Raji (cell line): ENCODE data around the gene ARHGAP21.

Experiments used
- POLR2A ChIP-seq: IDR thresholded peaks from 2 replicates; pipeline ENCODE4 v1.6.1; 2011; ENCODE audit warnings: low read depth, low read length, control low read depth; ENCODE audit not compliant: insufficient read depth

The ARHGAP21 gene

DNA sequence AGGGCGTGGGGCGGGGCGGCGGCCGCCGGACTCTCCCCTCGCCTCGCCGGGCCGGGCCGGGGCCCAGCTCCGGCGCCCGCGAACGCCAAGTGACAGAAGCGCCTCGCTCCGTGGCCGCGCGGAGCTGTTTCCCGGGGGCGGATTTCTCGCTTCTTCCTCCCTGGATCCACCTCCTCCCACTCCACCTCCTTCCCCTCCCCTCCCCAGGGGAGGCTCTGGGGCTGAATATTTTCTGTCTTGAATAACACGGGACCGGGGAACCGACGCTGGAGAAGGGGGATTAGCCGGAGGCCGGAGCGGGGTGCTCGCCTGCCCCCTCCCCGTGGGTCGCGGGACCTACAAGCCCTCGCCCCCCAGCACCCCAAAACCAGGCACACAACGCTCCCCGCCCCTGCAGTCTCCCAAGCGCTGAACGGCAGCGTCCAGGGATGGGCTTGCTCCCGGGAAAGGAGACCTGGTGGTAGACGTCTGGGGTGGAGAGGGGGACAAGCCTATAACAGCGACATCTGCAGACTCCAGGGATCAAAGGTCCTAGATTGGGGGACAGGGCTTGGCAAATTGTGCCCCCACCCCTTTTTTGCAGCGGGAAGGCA, at the start of gene ARHGAP21:
ARHGAP21 (minus strand) TSS at position 100 of the 593 bp plus-strand sequence. CDS start 1,988 bp downstream, outside the sequence.
- TF ChIP-seq POLR2A, result no peak

DNA sequence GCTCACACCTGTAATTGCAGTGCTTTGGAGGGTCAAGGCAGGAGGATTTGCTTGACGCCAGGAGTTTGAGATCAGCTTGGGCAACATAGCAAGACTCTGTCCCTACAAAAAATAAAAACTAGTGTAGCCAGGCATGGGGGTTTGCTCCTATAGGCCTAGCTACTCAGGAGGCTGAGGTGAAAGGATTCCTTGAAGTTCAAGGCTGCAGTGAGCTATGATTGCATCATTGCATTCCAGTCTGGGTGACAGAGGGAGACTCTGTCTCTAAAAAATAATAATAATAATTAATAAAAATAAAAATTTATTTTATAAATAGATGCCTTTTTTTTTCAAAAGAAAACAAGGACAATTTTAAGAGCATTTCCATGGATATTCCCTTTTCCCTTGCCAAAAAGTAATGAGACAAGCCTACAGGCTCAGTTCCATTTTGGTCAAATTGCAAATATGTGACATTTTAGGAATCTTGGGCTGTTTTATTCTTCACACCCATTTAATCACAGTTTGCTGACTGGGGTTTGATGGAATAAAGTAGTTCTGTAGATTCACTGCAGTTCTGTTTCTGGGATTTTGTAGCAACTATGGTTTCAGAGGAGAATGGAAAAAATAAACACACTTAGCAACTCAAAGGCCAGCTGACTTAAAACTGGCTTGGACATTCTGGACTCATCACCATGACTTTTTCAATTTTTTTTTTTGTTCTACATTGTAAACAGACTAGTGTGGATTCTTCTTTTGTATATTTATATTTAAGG, 48.4 kb upstream of the ARHGAP21 start:
- no peak for TF ChIP-seq POLR2A

DNA sequence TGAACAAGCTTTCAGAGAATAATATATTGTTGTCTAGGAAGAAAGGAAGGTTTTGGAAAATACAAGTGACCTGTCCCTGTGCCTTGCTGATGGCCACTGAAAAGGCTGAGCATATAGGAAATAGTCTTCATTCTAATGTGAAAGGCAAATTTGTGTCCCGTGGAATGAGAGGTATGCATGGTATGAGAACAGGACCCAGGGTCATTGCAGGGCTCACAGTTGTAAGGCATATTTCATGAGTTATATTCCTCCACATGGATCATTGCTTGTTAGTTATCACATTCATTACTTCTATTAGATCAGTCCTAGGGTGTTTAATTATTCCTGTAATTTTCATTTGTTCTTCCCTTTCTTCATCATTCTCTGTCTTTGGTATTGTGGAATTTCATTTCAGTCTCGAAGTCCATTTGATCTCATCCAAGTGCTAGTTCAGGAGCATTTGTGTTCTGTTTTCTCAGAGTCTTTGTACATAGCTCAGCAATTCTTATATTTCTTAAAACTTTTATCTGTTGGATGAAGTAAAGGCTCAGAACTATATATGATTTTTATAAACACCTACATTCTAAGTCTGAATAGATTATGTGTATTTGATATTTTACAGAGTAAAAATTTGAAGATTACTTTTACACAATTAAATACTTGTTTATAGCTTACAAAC, 39.4 kb upstream of the ARHGAP21 start:
- TF ChIP-seq POLR2A, result no peak

DNA sequence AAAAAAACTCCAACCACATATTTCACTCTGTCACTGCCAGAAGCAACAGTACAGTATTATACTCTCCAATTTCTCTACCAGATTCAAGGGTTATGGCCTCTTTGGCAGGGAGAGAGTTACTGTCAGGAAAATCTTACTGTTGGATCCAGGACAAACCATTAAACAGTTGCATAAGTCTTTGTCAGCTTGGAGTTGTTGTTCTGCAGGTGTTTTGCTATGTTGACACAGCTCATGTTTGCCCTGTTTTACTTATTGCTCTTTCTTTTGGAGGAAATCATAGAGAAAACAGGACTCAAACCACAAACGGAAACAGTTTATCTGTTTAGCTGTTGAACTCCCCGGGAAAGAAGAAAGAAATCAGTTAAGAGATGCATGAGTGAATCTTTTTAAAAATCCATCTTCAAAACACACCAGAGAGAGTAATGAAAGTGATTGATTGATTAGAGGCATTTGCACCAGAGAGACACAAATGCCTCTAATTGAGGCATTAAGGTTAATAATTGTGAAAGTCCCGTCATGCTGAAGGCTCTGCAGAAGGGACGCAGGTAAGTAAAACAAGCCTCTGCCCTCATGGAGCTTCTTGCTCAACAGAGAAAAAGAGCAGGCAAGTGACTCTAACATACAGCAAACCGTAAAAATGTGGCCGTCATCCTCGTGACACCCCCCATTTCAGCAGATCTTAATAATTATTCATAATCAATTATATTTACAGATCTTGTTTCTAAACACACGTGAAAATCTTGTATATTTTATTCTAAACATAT, 38.7 kb upstream of the ARHGAP21 start:
- no peak for TF ChIP-seq POLR2A

DNA sequence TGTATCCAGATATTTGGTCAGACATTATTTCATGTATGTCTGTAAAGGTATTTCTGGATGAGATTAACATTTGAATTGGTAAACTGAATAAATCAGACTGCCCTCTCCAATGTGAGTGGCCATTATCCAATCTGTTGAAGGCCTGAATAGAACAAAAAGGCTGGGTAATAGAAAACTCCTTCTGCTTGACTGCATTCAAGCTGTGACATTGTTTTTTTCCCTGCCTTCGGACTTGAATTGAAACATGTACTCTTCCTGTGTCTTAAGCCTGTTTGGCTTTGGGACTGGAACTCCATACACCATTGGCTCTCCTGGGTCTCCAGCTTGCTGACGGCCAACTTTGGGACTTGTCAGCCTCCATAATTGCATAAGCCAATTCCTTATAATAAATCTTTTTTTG, 36.0 kb upstream of the ARHGAP21 start:
- TF ChIP-seq POLR2A, result no peak

DNA sequence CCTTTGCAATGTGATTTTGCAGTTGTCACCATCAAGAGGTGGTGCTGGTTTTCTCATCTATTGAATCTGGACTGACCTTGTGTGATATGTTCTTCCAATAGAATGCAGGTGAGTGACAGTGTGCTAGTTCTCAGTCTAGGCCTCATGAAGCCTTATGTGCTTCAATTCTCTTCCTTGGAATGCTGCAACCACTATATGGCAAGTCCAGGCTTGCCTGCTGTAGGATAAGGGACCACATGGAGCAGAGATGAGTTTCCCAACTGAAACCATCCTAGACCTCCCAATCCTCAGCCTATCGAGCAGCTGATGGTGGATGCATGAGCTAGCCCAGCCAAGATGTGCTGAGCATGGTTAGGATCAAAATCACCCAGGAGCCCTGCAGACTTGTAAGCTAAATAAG, 32.6 kb upstream of the ARHGAP21 start:
- TF ChIP-seq POLR2A, result no peak

DNA sequence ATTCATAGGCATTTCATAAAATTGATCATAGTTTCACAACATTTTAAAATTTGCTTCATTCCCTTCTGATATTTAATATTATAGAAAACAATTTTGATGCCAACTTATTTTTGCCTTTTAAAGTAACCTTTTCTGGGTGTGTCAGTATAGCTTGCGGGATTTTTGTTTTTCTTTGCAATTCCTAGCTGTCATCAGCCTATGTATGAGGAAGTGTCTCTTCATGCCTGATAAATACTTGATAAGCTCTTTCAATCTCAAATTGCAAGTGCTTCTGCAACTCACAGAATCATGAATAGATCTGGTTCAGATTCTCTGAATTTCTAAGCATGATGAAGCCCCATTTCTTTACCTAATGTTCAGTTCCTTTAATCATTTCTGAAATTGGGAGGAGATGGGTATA, 28.0 kb upstream of the ARHGAP21 start:
- TF ChIP-seq POLR2A, result no peak

DNA sequence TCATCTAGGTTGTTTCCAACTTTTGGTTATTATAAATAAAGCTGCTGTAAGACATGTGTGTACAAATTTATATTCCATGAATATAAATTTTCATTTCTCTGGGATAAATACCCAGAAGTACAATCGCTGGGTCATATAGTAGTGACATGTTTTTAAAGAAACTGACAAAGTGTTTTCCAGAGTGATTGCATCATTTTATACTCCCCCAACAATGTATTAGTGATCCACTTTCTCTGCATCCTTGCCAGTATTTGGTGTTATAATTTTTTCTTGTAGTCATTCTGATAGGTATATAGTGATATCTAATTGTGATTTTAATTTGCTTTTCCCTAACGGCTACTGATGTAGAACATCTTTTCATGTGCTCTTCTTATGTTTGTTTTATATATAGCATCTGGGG, 27.0 kb upstream of the ARHGAP21 start:
- TF ChIP-seq POLR2A, result no peak

DNA sequence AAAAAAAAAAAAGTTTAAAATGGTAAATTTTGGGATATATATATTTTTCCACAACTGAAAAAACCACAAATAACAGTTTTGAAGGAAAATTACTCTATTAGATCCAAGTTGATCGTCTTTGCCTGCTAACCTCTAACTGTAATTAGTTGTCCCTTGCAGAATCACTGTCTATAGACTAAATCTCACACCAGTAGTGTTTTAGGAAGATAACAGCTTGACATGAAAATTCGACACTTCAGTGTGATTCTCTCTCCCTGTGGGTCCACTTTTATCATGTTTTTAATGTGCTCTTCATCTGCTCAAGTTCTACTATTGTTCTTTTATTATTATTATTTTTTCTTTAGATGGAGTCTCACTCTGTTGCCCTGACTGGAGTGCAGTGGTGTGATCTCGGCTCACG, 24.5 kb upstream of the ARHGAP21 start:
- TF ChIP-seq POLR2A, result no peak

DNA sequence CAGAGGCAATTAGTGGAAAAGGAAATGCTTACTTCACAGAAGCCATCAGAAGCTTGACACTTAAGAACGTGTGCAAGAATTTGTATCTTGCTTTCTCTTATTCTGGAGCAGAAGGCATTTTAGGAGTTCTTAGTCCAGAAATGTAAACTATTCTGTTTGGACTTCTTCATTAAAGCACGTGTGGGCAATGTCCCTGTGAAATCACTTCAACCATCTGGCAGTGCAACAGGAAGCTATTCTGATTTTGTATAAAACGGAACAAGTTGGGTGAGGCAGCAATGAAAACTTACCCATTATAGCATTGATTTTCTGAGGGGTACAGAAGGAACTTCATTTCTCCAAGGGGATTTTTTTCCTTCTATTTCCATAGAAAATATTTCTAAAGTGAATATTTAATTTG, 21.3 kb upstream of the ARHGAP21 start:
- no peak for TF ChIP-seq POLR2A

DNA sequence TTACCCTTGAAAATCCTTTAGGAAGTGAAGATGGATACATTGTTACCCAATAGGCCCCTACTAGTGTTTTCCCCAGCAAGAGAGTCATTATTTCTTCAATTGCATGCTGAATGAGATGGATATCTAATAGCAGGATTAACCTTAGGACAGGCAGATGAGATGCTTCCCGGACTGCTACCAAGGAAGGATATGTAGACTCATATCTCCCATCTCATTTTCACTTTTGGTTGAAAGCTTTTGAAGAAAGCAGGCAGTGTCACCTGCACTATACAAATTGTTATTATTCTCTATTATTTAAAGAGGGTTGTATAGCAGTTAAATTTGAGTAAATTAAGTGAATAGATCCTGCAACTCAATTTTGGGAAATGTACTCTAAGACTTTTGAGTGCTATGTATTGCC, 17.0 kb upstream of the ARHGAP21 start:
- TF ChIP-seq POLR2A, result no peak

DNA sequence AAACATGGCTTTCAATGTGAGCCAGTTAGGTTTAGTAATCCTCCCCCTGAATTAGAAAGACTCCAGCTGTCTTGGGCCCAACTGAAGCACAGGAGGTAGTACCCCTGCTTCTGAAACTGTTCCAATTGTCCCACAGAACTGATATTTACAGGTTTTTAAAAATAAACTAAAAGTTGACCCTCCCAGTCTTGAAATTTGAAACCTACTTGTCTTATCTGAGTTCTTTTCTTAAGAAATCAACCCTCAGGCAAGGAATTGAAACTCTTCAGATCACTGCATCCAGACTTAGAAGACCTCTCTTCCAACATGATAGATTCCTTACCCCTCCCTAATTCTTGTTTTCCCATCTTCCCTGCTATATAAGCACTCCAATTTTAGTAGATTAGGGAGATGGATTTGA, 13.3 kb upstream of the ARHGAP21 start:
- TF ChIP-seq POLR2A, result no peak

DNA sequence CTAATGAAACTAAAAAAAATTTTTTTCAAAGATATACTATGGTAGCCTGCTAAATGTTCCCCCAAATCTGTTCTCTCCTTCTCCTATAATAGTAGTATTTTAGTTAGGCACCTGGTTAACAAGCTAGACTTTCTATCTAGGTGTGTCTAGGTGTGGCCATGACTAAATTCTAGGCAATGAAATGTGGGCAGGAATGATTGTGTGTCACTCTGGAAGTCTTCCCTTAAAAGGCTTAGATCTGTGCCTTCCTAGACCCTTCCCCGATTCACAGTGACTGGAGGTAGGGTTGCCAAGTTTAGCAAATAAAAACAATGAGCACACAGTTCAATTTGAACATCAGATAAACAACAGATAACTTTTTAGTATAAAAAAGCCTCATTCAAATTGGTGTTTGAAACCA, 8.3 kb upstream of the ARHGAP21 start:
- no peak for TF ChIP-seq POLR2A

DNA sequence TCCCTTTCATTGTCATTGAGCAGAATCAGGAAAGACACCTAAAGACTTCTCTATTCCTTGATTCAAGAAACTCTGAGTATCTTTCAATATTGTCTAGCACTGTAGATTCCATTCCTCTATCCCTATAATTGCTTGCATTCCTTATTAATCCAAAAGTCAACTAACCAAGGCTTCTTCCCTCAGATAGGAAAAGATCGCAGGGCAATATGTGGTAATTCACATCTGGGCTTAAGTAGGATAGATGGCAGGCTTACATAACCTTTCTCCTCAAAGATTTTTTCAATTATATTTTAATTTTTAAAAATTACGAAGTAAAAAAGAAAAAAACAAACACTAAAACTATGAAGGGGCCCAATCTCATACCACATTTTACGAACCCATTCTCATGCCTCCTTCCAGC, 7.1 kb upstream of the ARHGAP21 start:
- no peak for TF ChIP-seq POLR2A

DNA sequence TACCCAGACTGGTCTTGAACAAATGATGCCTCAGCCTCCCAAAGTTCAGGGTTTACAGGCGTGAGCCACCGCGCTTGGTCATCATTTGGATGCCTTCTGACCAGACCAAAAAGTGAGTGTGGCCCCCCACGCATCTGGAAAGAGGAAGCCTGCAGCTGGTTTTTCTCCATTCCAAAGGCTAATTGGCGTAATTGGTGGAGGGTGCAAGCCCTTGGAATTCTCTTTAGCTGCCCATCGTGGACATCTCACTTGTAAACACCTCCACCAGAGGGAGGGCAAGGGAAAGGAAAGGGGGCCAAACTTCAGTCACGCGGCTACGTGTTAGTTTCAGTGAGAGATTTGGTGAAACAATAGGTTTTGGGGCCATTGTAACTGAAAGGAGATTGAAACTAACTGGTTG, 4.1 kb upstream of the ARHGAP21 start:
- no peak for TF ChIP-seq POLR2A

DNA sequence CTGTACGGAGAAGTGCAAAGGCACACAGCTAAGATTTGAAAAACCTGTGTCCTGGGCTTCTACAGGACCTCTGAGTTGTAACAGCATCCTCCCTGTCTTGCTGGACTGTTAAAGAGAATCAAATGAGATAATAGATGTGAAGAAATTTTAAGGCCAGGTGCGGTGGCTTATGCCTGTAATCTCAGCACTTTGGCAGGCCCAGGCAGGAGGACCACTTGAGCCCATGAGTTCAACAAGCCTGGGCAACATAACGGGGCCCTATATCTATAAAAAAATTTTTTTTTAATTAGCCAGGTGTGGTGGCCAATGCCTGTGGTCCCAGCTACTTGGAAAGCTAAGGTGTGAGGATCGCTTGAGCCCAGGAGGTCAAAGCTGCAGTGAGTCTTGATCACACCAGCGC, 2.9 kb upstream of the ARHGAP21 start:
- TF ChIP-seq POLR2A, result no peak
